Activated CD8-positive, alpha-beta memory T cell treated with anti-CD3 and anti-CD28 coated beads for 48 hours (primary cell): ENCODE measurements around the gene ADAMTS20.
"Not testable (repeated sequence)": the region's sequence is repeated elsewhere in the genome, so short reads cannot be mapped to it uniquely, and the experiment has no call there.

ENCODE experiments used
- DNase-seq, 3 experiments: peaks; one replicate each; pipeline ENCODE4 v3.0.0-alpha.2; 2020; ENCODE audit warnings: low read depth in 2 of 3, low spot score in 2 of 3

The ADAMTS20 gene

GRCh38 chr12:43551971-43552559 lies at the start of gene ADAMTS20:
Gene ADAMTS20, minus strand, starts transcription at chr12:43552203. Its CDS starts 282 bp downstream, at chr12:43551921.
- DNase-seq, result no peak

DNA sequence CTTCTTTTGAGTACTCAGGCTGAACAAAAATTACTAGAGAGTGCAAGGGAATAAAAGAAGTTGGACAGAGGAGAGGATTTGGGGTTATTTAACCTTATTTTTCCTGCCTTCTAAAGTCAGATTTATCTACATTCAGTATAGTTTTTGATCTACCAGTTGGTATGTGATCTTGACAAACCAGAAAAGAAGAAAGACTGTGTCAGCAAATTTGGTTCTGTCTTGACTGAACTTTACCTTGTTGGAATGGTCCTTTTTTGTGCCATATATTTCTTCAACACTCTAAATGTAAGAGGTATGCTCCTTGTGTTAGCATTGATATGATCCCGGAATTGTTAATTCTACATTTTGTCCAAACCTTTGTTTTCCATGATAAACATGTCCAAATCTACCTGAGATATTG lies 47.7 kb upstream of the ADAMTS20 start:
- DNase-seq, result no peak

DNA sequence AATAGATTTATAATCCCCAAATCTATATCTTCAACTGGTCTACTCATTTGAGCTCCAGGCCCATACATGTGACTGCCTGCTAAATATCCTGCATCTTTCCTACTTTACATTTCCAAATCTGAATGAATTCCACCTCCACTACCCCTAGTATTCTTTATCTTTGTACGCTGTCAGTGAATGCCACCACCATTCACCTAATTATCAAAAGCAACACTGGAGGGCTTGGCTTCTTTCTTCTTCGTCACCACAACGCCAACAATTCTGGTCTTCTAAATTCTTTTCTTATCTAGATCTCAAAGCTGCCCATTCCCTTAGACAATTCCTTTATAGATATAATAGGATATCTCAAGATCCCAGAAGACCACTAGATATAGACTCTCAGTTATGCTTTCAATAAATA lies 47.1 kb upstream of the ADAMTS20 start:
- DNase-seq, result no peak

GRCh38 chr12:43590307-43590706 lies 38.3 kb upstream of the ADAMTS20 start:
- no peak for DNase-seq

DNA sequence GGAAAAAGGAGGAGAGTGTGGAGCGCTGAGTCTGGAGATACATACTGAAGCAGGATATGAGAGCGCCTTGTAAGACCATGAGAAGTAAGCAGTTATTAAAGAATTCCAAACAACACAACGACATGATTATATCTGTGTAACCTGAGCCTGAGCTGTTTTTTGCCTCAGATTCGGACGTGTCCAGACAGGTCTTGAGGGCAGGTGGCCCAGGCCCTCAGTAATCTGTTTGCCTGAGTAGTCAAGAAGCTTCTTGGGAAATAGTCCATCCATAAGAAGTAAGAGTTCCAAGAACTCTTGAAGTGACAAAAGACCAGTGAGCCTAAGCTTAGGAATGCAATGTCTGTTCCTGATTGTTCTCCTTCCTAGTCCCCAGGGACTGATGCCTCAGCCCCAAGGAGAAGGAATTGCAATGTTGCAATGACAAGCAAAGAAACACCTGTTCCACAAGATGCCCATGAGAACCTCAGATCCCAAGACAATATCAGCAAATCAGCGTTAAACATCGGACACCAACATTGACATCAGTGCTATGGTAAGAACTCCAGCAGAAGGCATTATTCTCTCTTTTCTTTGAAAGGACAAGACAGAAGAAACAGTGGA lies 34.7 kb upstream of the ADAMTS20 start:
- no peak for DNase-seq

- DNase-seq, result no peak
These were observed 33.7 kb upstream of the ADAMTS20 start for GRCh38 chr12:43585676-43586075.

GRCh38 chr12:43580601-43581000 lies 28.6 kb upstream of the ADAMTS20 start:
- DNase-seq, result no peak

- DNase-seq, result no peak
These were observed 27.2 kb upstream of the ADAMTS20 start for GRCh38 chr12:43579206-43579605.

- no peak for DNase-seq
These were observed 26.8 kb upstream of the ADAMTS20 start for GRCh38 chr12:43578782-43579181.

GRCh38 chr12:43577381-43577780 lies 25.4 kb upstream of the ADAMTS20 start:
- DNase-seq, result no peak

DNA sequence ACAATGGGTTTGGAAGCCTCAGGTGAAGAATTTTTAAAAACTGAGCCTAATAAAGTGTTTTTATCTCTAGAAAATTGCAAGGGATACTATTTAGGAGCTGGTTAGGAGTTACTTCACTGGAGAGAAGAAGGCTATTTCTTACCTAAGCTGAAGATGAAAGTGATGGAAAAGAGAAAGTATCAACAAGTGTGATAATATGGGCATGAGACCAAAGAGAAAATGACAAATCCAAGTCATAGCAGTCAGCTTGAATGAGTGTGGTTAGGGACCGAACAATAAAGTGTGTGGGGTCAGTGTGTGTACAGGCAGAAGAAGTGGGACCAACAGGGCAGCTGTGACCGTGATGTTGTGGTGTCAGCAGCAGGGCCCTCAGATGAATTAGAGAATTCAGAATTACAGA lies 24.2 kb upstream of the ADAMTS20 start:
- DNase-seq, result no peak

DNA sequence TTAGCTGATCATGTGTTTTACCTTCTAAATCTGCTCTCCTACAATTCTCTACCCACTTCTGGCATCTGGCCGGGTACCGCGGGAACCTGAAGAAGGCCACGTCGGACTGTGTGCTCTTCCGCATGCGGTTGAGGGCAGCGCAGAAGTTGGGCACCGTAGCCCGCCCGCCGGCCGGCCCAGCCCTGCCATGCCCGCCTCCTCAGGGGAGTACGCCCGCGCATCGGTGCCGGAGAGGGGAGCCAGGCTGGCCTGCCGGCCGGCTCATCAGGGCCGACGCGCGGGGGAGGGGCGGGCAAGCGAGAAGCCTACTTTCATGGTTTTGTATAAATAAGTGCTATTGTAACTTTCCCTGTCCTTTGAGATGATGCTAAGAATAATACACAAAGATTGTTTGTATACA lies 19.9 kb upstream of the ADAMTS20 start:
- no peak for DNase-seq

- no peak for DNase-seq
These were observed 4.1 kb upstream of the ADAMTS20 start for GRCh38 chr12:43556057-43556456.

- DNase-seq, result no peak
These were observed 578 bp downstream of the ADAMTS20 start for GRCh38 chr12:43551279-43551970.

DNA sequence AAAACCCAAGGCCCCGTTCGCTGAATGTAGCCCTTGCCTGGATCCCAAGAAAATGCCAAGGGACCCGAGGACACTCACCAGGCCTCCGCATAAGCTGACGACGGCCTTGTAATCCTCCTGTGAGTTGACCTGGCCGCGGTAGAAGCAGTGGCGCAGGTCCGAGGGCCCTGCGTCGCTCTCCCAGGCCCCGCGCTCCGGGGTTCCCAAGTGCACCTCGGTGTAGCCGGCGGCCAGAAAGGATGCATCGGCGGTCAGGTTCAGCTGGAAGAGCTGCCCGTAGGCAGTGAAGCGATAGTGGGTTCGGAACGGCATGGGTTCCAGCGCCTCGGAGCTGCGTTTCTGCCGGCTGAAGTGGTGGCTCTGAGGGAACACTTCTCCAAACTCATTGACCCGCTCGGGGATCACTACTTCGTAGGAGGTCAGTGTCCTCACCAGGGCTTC lies 1.2 kb downstream of the ADAMTS20 start:
- no peak for DNase-seq

DNA sequence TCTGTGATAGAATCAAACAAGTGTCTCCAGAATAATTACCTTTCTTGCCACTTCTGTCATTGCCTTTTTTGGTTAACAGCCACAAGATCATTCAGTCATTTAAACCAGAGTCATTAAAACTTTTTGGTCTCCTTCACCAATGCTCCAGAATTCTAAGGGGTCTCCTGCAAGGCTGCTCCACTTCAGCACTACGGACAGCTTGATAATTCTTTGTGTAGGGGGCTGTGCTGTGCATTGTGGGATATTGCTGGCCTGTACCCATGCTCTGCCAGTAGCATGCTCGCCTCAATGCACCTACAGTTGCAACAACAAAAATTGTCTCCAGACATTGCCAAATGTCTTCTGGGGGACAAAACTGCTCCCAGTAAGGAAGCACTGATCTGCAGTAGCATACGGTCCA lies 7.3 kb downstream of the ADAMTS20 start:
- no peak for DNase-seq

DNA sequence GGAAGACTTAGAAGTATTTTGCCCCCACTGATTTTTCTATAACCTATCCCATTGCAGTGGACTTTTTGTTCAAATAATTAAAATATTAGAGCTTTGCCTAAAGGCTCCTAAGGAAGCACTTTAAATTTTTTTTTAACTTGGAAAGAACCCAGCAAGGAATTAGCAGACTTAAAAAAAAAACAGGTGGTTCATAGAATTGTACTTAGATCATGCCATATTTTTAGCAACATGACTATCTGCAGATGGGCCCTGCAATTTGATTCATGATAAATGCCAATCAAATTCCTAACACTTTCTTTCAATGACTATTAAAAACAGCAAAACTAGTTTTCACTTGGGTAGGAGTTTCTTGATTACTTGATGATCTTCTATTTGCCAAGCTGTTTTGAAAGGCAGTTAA lies 11.5 kb downstream of the ADAMTS20 start:
- DNase-seq, result no peak

DNA sequence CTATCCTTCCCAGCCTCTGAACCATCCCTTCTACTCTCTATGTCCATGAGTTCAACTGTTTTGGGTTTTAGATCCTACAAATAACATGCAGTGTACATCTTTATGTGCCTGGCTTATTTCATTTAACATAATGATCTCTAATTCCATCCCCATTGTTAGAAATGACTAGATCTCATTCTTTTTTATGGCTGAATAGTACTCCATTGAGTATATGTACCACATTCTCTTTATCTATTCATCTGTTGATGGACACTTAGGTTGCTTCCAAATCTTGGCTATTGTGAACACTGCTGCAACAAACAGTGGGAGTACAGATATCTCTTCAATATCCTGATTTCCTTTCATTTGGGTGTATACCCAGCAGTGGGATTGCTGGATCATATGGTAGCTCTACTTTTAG lies 14.3 kb downstream of the ADAMTS20 start:
- DNase-seq, result not testable (repeated sequence)

DNA sequence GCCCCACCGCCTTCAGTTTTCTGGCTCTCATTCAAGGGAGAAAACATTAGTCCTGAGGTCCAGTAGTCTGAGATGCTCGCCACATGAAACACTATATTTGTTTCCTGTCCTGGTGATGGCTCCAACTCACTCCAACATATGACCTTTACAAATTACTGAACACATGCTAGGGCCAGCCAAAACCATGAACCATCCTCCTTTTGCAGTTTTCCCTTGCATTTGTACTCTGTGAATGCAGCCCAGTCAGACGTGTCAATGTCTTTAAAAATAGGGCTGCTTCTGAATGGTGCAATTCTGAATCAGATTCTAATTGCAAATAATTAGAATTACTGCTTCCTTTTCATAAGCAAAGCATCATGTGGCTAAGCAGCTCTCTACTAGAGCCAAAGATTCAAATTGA lies 36.0 kb downstream of the ADAMTS20 start:
- no peak for DNase-seq

- no peak for DNase-seq
These were observed 50.3 kb downstream of the ADAMTS20 start for GRCh38 chr12:43501703-43502102.

GRCh38 chr12:43493261-43493797 lies 58.7 kb downstream of the ADAMTS20 start:
- DNase-seq, result no peak
